Liver (tissue), 3 donors: ENCODE measurements around the gene COL10A1.

Source experiments
- ATF3 ChIP-seq: IDR thresholded peaks from 2 replicates; pipeline ENCODE4 v1.6.1; 2016; ENCODE audit warnings: antibody characterized with exemption
- CTCF ChIP-seq: fragments of 150-350 bp; IDR thresholded peaks from 2 replicates; pipeline ENCODE4 v1.5.1; 2017; ENCODE audit warnings: improper control_type of control experiment, low read depth, low read length; ENCODE audit not compliant: missing input control
- GABPA ChIP-seq, 2 donors: IDR thresholded peaks in 1 of 2; conservative IDR thresholded peaks in 1 of 2; 2 replicates each; pipeline ENCODE4 v1.6.1; 2016; ENCODE audit warnings: antibody characterized with exemption in 2 of 2, mild to moderate bottlenecking in 1 of 2, moderate library complexity in 1 of 2
- MAX ChIP-seq: IDR thresholded peaks from 2 replicates; pipeline ENCODE4 v1.6.1; 2016; ENCODE audit warnings: antibody characterized with exemption
- RAD21 ChIP-seq, 2 donors: IDR thresholded peaks; 2 replicates each; pipeline ENCODE4 v1.6.1; 2016; ENCODE audit warnings: antibody characterized with exemption in 2 of 2, mild to moderate bottlenecking in 2 of 2
- REST ChIP-seq: IDR thresholded peaks from 2 replicates; pipeline ENCODE4 v1.6.1; 2016; ENCODE audit warnings: antibody characterized with exemption, mild to moderate bottlenecking
- SP1 ChIP-seq: IDR thresholded peaks from 2 replicates; pipeline ENCODE4 v1.6.1; 2018; ENCODE audit warnings: antibody characterized with exemption, mild to moderate bottlenecking
- TAF1 ChIP-seq: conservative IDR thresholded peaks from 2 replicates; pipeline ENCODE4 v1.6.1; 2016; ENCODE audit warnings: antibody characterized with exemption, mild to moderate bottlenecking
- YY1 ChIP-seq: IDR thresholded peaks from 2 replicates; pipeline ENCODE4 v1.6.1; 2016; ENCODE audit warnings: antibody characterized with exemption, mild to moderate bottlenecking
- ZBTB33 ChIP-seq: IDR thresholded peaks from 2 replicates; pipeline ENCODE4 v1.6.1; 2016; ENCODE audit warnings: antibody characterized with exemption
- donor health status: healthy.
- donor health status: healthy.

- TF ChIP-seq CTCF (no peak), ATF3 (no peak), ZBTB33 (no peak), MAX (no peak), SP1 (no peak), TAF1 (no peak), YY1 (no peak), REST (no peak), GABPA (IDR thresholded peaks at IDR 0.05 in 1 of 2, conservative IDR thresholded peaks at IDR 0.05 in 1 of 2) (no peak), RAD21 (IDR thresholded peaks at IDR 0.05) (no peak)
These were observed 43.9 kb upstream of the COL10A1 start for GRCh38 chr6:116169880-116170279.
